ENCODE data around the gene PAPSS2. TPM values are rescaled to one million over a fixed set of nuclear protein-coding genes. Genes with fewer than 3 reads are reported as not detected.

Gene PAPSS2
- total and polyA plus RNA-seq, 9 donors, result 18.0 to 102 (median 42.5) TPM

DNA sequence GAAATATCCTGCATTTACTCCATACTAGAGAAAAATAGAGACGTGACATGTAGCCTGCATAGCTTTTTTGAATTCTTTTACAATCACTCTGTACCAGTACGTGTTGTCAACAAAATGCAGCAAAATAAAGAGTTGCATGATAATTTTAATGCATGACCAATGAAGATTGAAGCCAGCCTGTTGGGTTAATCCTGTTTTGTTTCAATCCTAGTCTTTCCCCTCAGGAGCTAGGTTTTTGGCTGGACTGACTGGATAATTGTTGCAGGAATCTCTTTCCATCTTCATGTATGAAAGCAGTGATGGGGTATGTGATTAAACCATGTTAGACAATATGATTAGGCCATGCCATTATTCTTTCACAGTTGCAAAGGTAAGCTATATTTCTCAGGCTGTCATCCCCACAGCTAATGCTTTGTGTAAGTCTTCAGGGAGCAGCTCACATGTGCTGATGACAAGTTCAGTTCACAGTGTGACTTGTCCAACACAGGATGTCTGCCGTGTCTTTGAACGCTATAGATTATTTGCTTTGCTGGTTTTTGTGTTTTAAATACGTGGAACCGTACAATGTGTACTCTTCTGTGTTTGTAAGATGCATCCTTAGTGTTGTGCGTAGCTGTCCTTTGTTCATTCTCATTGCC lies 24.4 kb downstream of the PAPSS2 start:
- 67 to 87% (median 76%) methylated on average over 7 of the region's 7 CpGs for whole genome bisulfite sequencing, 3 donors

GRCh38 chr10:87685832-87686574 lies 26.3 kb downstream of the PAPSS2 start:
- intact Hi-C loops (cut with DNase I), result no loop called here
- WGBS, 3 donors, result 31 to 51% (median 33%) methylated on average over 5 of the region's 5 CpGs
- peaks cover 4% of the 10 kb centered on the region for H3K4me1 ChIP-seq (ENCODE audit: insufficient read depth)
- no peaks in the 10 kb centered on the region for H3K27me3 ChIP-seq
- no peak overlapping the region for H3K4me3 ChIP-seq
- TF ChIP-seq EP300 (IDR thresholded peaks at IDR 0.05), result no peak
- TF ChIP-seq, protein P1, sequence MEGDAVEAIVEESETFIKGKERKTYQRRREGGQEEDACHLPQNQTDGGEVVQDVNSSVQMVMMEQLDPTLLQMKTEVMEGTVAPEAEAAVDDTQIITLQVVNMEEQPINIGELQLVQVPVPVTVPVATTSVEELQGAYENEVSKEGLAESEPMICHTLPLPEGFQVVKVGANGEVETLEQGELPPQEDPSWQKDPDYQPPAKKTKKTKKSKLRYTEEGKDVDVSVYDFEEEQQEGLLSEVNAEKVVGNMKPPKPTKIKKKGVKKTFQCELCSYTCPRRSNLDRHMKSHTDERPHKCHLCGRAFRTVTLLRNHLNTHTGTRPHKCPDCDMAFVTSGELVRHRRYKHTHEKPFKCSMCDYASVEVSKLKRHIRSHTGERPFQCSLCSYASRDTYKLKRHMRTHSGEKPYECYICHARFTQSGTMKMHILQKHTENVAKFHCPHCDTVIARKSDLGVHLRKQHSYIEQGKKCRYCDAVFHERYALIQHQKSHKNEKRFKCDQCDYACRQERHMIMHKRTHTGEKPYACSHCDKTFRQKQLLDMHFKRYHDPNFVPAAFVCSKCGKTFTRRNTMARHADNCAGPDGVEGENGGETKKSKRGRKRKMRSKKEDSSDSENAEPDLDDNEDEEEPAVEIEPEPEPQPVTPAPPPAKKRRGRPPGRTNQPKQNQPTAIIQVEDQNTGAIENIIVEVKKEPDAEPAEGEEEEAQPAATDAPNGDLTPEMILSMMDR (IDR thresholded peaks at IDR 0.05), result no peak
- no peak for TF ChIP-seq POLR2A (IDR thresholded peaks at IDR 0.05)
- peak overlapping the region in 1 of 2 donors; percentile 66 for H3K27ac ChIP-seq
- no peak for DNase-seq
- H3K36me3 ChIP-seq, result no peaks in the 10 kb centered on the region
- no peaks in the 10 kb centered on the region for H3K9me3 ChIP-seq

More for the DNA sequence above, 24.4 kb downstream of the PAPSS2 start:
- TF ChIP-seq, protein P1 (IDR thresholded peaks at IDR 0.05), result no peak
- TF ChIP-seq POLR2A (IDR thresholded peaks at IDR 0.05) (no peak), EP300 (IDR thresholded peaks at IDR 0.05) (no peak)
- Histone ChIP-seq H3K9me3 (no peaks in the 10 kb centered on the region), H3K4me1 (ENCODE audit: insufficient read depth) (peaks cover 4% of the 10 kb centered on the region), H3K4me3 (no peak overlapping the region), H3K36me3 (no peaks in the 10 kb centered on the region), H3K27ac (no peak overlapping the region), H3K27me3 (no peaks in the 10 kb centered on the region)
- intact Hi-C loops (cut with DNase I), result no loop called here
- DNase-seq, result no peak

GRCh38 chr10:87691506-87692070 lies 31.9 kb downstream of the PAPSS2 start:
- intact Hi-C loops (cut with DNase I), result no loop called here
- Histone ChIP-seq H3K27ac (no peak overlapping the region), H3K27me3 (no peaks in the 10 kb centered on the region), H3K9me3 (no peaks in the 10 kb centered on the region), H3K4me1 (ENCODE audit: insufficient read depth) (peaks cover 3% of the 10 kb centered on the region), H3K4me3 (no peak overlapping the region), H3K36me3 (no peaks in the 10 kb centered on the region)
- TF ChIP-seq POLR2A (IDR thresholded peaks at IDR 0.05) (no peak), EP300 (IDR thresholded peaks at IDR 0.05) (no peak)
- TF ChIP-seq, protein P1 (IDR thresholded peaks at IDR 0.05), result no peak
- no peak for DNase-seq
- 92 to 94% (median 92%) methylated on average over 3 of the region's 3 CpGs for WGBS, 3 donors

- no peak overlapping the region for H3K4me3 ChIP-seq
- no peak for TF ChIP-seq EP300 (IDR thresholded peaks at IDR 0.05)
- TF ChIP-seq, protein P1 (IDR thresholded peaks at IDR 0.05), result no peak
- no peak for TF ChIP-seq POLR2A (IDR thresholded peaks at IDR 0.05)
- H3K9me3 ChIP-seq, result no peaks in the 10 kb centered on the region
- no peaks in the 10 kb centered on the region for H3K36me3 ChIP-seq
- H3K27ac ChIP-seq, result no peak overlapping the region
- peaks cover 7% of the 10 kb centered on the region for H3K4me1 ChIP-seq (ENCODE audit: insufficient read depth)
- 73 to 83% (median 76%) methylated on average over 3 of the region's 3 CpGs for WGBS, 3 donors
- H3K27me3 ChIP-seq, result no peaks in the 10 kb centered on the region
- no peak for DNase-seq
- intact Hi-C loops (cut with DNase I), result no loop called here
These were observed 33.3 kb downstream of the PAPSS2 start for GRCh38 chr10:87692956-87693484.

Measured in ovary (tissue), 9 donors.